Ovary (tissue), 9 donors: ENCODE results near the gene DDX51. TPM values are rescaled to one million over a fixed set of nuclear protein-coding genes. Genes with fewer than 3 reads are reported as not detected.

Experiments used
- DNase-seq, 5 donors: peaks; one replicate each; pipeline ENCODE4 v3.0.0-alpha.2; 2019 to 2020
- H3K27ac ChIP-seq, 2 donors: fragments of 200-600 bp; one replicate each; pipeline versions ENCODE4 v1.5.1 to v1.8.0; 2019 to 2022
- H3K27me3 ChIP-seq: fragments of 200-600 bp; one replicate; pipeline ENCODE4 v1.8.0; 2022
- H3K36me3 ChIP-seq: fragments of 200-600 bp; sonication (generic); one replicate; pipeline ENCODE4 v1.5.1; 2019
- H3K4me1 ChIP-seq: one replicate; pipeline ENCODE4 v1.8.1; 2013; ENCODE audit warnings: mild to moderate bottlenecking, moderate library complexity; ENCODE audit not compliant: insufficient read depth
- H3K4me3 ChIP-seq: fragments of 200-600 bp; sonication (generic); one replicate; pipeline ENCODE4 v1.5.1; 2017
- H3K9me3 ChIP-seq, 2 donors: fragments of 200-600 bp in 1 of 2; sonication (generic) in 1 of 2; one replicate each; pipeline versions ENCODE4 v1.5.1 to v1.8.1; 2013 to 2019; ENCODE audit warnings: mild to moderate bottlenecking in 1 of 2, moderate library complexity in 1 of 2
- CTCF ChIP-seq, 3 donors: fragments of 450-650 bp in 2 of 3; fragments of 200-600 bp in 1 of 3; IDR thresholded peaks; one replicate each; pipeline versions ENCODE4 v1.5.1 to v1.8.0; 2016 to 2022; ENCODE audit warnings: antibody characterized with exemption in 3 of 3, mild to moderate bottlenecking in 1 of 3
- EP300 ChIP-seq: sonication (generic); formaldehyde crosslinking; IDR thresholded peaks from one replicate; pipeline ENCODE4 v1.6.1; 2017; ENCODE audit warnings: antibody characterized with exemption
- POLR2A ChIP-seq: fragments of 450-650 bp; IDR thresholded peaks from one replicate; pipeline ENCODE4 v1.6.1; 2017; ENCODE audit warnings: antibody characterized with exemption, mild to moderate bottlenecking, moderate library complexity
- WGBS, 3 donors: extraction: QIAGEN DNeasy Blood & Tissue Kit in 1 of 3; methylation state at CpG; one replicate each; pipeline versions ENCODE4 v1.1.5 to v1.1.7; 2013 to 2017; 5-methylcytosine and 5-hydroxymethylcytosine counted together
- intact Hi-C, 4 donors: fragments of 100-400 bp; cut with DNase I; formaldehyde crosslinking; loops; one replicate each; pipeline versions ENCODE4 v1.11.0 to v1.15.1; 2022 to 2023
- polyA plus RNA-seq, 2 donors: library from polyadenylated mRNA; stranded (reverse); fragments of 200-250 nt in 1 of 2; fragments of 350-450 nt in 1 of 2; fragmentation: Illumina TruSeq in 1 of 2; extraction: RNeasy Lipid Tissue Mini Kit (QIAGEN cat#74804) in 1 of 2; gene quantifications; one replicate each; pipeline ENCODE4 v1.2.3, GENCODE V29; 2013 to 2014
- total RNA-seq, 7 donors: library from RNA; depleted of rRNA in 2 of 7; stranded (reverse); fragments of >200 nt in 2 of 7; fragmentation: NEBNext Ultra II Directional in 3 of 7; extraction: Animal tissue kit (Norgen Biotek cat#: 25700) in 3 of 7; gene quantifications; one replicate each; pipeline versions ENCODE4 v1.1.0 to v1.2.4, GENCODE V29; 2016 to 2023
- donor health status: DM: no; HTN: no; CAD: no; lungs with moderate emphysema.
- donor health status: DM: no; HTN: no; CAD: no.
- donor health status: Bipolar disorder and iron deficiency.
- donor health status: DM: yes; HTN: yes; CAD: no.
- donor health status: DM: no; HTN: no; CAD: no.
- donor health status: DM: yes; HTN: yes; CAD: no.

DDX51 gene
- total and polyA plus RNA-seq, 9 donors: 10.0 to 26.2 (median 21.8) TPM

- Histone ChIP-seq H3K9me3 (no peaks in the 10 kb centered on the region), H3K4me1 (peaks cover 17% of the 10 kb centered on the region), H3K27me3 (no peaks in the 10 kb centered on the region), H3K4me3 (no peak overlapping the region), H3K27ac (no peak overlapping the region), H3K36me3 (no peaks in the 10 kb centered on the region)
- intact Hi-C loops: loop anchor here in 1 of 4 donors (5.0 kb wide), 1 partner anchor 351 kb away; the partner anchor contains the start of gene FBRSL1
- TF ChIP-seq CTCF (IDR thresholded peaks at IDR 0.05) (no peak), EP300 (no peak), POLR2A (no peak)
- 90 to 95% (median 91%) methylated on average over 35 to 38 of the region's 38 CpGs for WGBS, 3 donors
- DNase-seq: peak in 1 of 5 donors; percentile 22
Observed at GRCh38 chr12:132140918-132141841, 2.9 kb downstream of the DDX51 start.

- no peak overlapping the region for H3K27ac ChIP-seq
- no peaks in the 10 kb centered on the region for H3K27me3 ChIP-seq
- 87 to 96% (median 95%) methylated on average over 14 to 15 of the region's 15 CpGs for WGBS, 3 donors
- no peaks in the 10 kb centered on the region for H3K36me3 ChIP-seq
- H3K4me1 ChIP-seq: peaks cover 14% of the 10 kb centered on the region
- intact Hi-C loops: loop anchor here in 1 of 4 donors (5.0 kb wide), 1 partner anchor 352 kb away; the partner anchor contains the start of gene FBRSL1
- peak in 1 of 5 donors; percentile 18 for DNase-seq
- no peak overlapping the region for H3K4me3 ChIP-seq
- no peaks in the 10 kb centered on the region for H3K9me3 ChIP-seq
- TF ChIP-seq POLR2A: no peak
- no peak for TF ChIP-seq EP300
- no peak for TF ChIP-seq CTCF (IDR thresholded peaks at IDR 0.05)
Observed at GRCh38 chr12:132140501-132140900, 3.6 kb downstream of the DDX51 start.

- no peaks in the 10 kb centered on the region for H3K27me3 ChIP-seq
- no peak overlapping the region for H3K27ac ChIP-seq
- peaks cover 10% of the 10 kb centered on the region for H3K4me1 ChIP-seq
- DNase-seq: peak in 1 of 5 donors; percentile 24
- TF ChIP-seq CTCF (IDR thresholded peaks at IDR 0.05): no peak
- TF ChIP-seq POLR2A: no peak
- no peak for TF ChIP-seq EP300
- no peaks in the 10 kb centered on the region for H3K9me3 ChIP-seq
- intact Hi-C loops: loop anchor here in 1 of 4 donors (5.0 kb wide), 1 partner anchor 352 kb away; the partner anchor contains the start of gene FBRSL1
- H3K36me3 ChIP-seq: no peaks in the 10 kb centered on the region
- 91 to 95% (median 93%) methylated on average over 15 to 27 of the region's 27 CpGs for WGBS, 3 donors
- no peak overlapping the region for H3K4me3 ChIP-seq
Observed at GRCh38 chr12:132139912-132140311, 4.2 kb downstream of the DDX51 start.

GRCh38 chr12:132138941-132139871 is 4.9 kb downstream of the DDX51 start:
- DNase-seq: peak in 1 of 5 donors; percentile 21
- H3K27ac ChIP-seq: no peak overlapping the region

More at GRCh38 chr12:132138941-132139871, 4.9 kb downstream of the DDX51 start:
- Histone ChIP-seq H3K9me3 (no peaks in the 10 kb centered on the region), H3K4me1 (peaks cover 7% of the 10 kb centered on the region), H3K36me3 (no peaks in the 10 kb centered on the region), H3K27me3 (no peaks in the 10 kb centered on the region), H3K4me3 (no peak overlapping the region)
- intact Hi-C loops: no loop called here
- WGBS, 3 donors: 92 to 95% (median 92%) methylated on average over 34 of the region's 34 CpGs
- TF ChIP-seq POLR2A: no peak
- no peak for TF ChIP-seq EP300
- no peak for TF ChIP-seq CTCF (IDR thresholded peaks at IDR 0.05)
